OCI-LY7 (cell line): ENCODE measurements around the gene GAB1.

ENCODE experiments used
- EZH2phosphoT487 ChIP-seq: fragments of 200-600 bp; sonication (generic); IDR thresholded peaks from 2 replicates; pipeline ENCODE4 v1.6.1; 2018; ENCODE audit warnings: low read depth, borderline replicate concordance, mild to moderate bottlenecking, mixed run types, antibody characterized with exemption, low read length, moderate library complexity, mixed read lengths
- TF ChIP-seq, protein P1 (sequence below): fragments of 200-600 bp; sonication (generic); conservative IDR thresholded peaks from 2 replicates; pipeline ENCODE4 v1.5.1; 2014; ENCODE audit warnings: mild to moderate bottlenecking, antibody characterized with exemption, low read length, moderate library complexity, mixed read lengths

DNA sequence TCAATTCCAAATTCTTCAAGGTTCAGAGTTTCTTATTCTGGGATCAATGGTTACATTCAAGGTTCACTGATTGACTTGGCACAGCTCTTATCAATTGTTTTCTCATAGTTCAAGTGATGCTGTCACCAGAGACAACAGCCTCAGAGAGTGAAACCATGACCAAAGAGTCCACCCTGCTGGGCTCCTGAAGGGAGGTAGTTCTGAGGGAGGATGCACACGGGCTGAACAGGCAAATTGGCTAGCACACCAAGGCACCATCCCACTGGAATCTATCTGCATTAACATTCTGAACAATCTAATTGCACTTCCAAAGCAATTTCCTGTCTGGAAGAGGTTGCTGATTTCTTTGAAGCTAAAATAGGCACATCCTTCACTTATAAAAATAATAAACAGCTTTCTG is 16.6 kb upstream of the GAB1 start:
- TF ChIP-seq, protein P1, sequence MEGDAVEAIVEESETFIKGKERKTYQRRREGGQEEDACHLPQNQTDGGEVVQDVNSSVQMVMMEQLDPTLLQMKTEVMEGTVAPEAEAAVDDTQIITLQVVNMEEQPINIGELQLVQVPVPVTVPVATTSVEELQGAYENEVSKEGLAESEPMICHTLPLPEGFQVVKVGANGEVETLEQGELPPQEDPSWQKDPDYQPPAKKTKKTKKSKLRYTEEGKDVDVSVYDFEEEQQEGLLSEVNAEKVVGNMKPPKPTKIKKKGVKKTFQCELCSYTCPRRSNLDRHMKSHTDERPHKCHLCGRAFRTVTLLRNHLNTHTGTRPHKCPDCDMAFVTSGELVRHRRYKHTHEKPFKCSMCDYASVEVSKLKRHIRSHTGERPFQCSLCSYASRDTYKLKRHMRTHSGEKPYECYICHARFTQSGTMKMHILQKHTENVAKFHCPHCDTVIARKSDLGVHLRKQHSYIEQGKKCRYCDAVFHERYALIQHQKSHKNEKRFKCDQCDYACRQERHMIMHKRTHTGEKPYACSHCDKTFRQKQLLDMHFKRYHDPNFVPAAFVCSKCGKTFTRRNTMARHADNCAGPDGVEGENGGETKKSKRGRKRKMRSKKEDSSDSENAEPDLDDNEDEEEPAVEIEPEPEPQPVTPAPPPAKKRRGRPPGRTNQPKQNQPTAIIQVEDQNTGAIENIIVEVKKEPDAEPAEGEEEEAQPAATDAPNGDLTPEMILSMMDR = no peak
- TF ChIP-seq EZH2phosphoT487 = no peak
